OCI-LY7 (cell line): Measurements from ENCODE around the gene NMBR. TPM values are rescaled to one million over a fixed set of nuclear protein-coding genes. Genes with fewer than 3 reads are reported as not detected.

ENCODE experiments used
- BruUV-seq: library from RNA; stranded (reverse); fragments of 400-500 nt; replicated peaks from 2 replicates; lab custom pipeline; 2021; lab: Mats Ljungman, UMichigan
- CTCF ChIA-PET: fragments of 300-600 bp; sonication (Branson Sonifier 250); formaldehyde crosslinking; loops from one replicate; lab custom pipeline; 2022; ENCODE audit warnings: antibody characterized with exemption; ENCODE audit not compliant: unreplicated experiment; lab: Charles Lee
- POLR2A ChIA-PET: fragments of 300-600 bp; sonication (Branson Sonifier 250); formaldehyde crosslinking; loops from one replicate; lab custom pipeline; 2022; ENCODE audit warnings: antibody characterized with exemption; lab: Charles Lee
- DNase-seq: peaks from one replicate; pipeline ENCODE4 v3.0.0-alpha.2; 2015; ENCODE audit warnings: low spot score
- H2AFZ ChIP-seq: fragments of 200-600 bp; sonication (generic), shearing (Covaris generic); 2 replicates; pipeline ENCODE4 v1.6.1; 2014; ENCODE audit warnings: mild to moderate bottlenecking, antibody characterized with exemption, low read length, moderate library complexity
- H3K27ac ChIP-seq: fragments of 200-600 bp; sonication (generic); 2 replicates; pipeline ENCODE4 v1.5.1; 2014; ENCODE audit warnings: mixed run types, low read depth, mild to moderate bottlenecking, moderate library complexity, low read length, inconsistent platforms; ENCODE audit not compliant: poor library complexity, severe bottlenecking
- H3K36me3 ChIP-seq: fragments of 200-600 bp; sonication (generic); 2 replicates; pipeline ENCODE4 v1.6.1; 2014; ENCODE audit warnings: mild to moderate bottlenecking, antibody characterized with exemption, low read length, moderate library complexity, mixed read lengths; ENCODE audit not compliant: insufficient read depth
- H3K4me1 ChIP-seq: fragments of 200-600 bp; sonication (generic); 2 replicates; pipeline ENCODE4 v1.5.1; 2014; ENCODE audit warnings: mild to moderate bottlenecking, low read length; ENCODE audit not compliant: insufficient read depth, poor library complexity, severe bottlenecking
- H3K4me2 ChIP-seq: fragments of 200-600 bp; sonication (generic); 2 replicates; pipeline ENCODE4 v1.6.1; 2014; ENCODE audit warnings: mild to moderate bottlenecking, low read length
- H3K4me3 ChIP-seq: fragments of 200-600 bp; sonication (generic); 2 replicates; pipeline ENCODE4 v1.5.1; 2014; ENCODE audit warnings: mild to moderate bottlenecking, low read depth, low read length; ENCODE audit not compliant: poor library complexity, severe bottlenecking
- H3K79me2 ChIP-seq: fragments of 200-600 bp; sonication (generic); 2 replicates; pipeline ENCODE4 v1.6.1; 2016; ENCODE audit warnings: low read depth, mild to moderate bottlenecking, low read length, moderate library complexity, mixed read lengths; ENCODE audit not compliant: insufficient read depth
- H3K9me2 ChIP-seq: fragments of 200-600 bp; sonication (generic); 2 replicates; pipeline ENCODE4 v1.6.1; 2016; ENCODE audit warnings: mild to moderate bottlenecking, low read length, mixed read lengths; ENCODE audit not compliant: insufficient read depth
- H3K9me3 ChIP-seq: fragments of 200-600 bp; sonication (generic); 2 replicates; pipeline ENCODE4 v1.6.1; 2014; ENCODE audit warnings: mild to moderate bottlenecking, mixed run types, low read length, mixed read lengths
- H4K20me1 ChIP-seq: fragments of 200-600 bp; sonication (generic); 2 replicates; pipeline ENCODE4 v1.6.1; 2014; ENCODE audit warnings: mild to moderate bottlenecking, antibody characterized with exemption, low read length, moderate library complexity, mixed read lengths; ENCODE audit not compliant: insufficient read depth
- EZH2phosphoT487 ChIP-seq: fragments of 200-600 bp; sonication (generic); IDR thresholded peaks from 2 replicates; pipeline ENCODE4 v1.6.1; 2018; ENCODE audit warnings: low read depth, borderline replicate concordance, mild to moderate bottlenecking, mixed run types, antibody characterized with exemption, low read length, moderate library complexity, mixed read lengths
- intact Hi-C: fragments of 100-400 bp; cut with micrococcal nuclease; formaldehyde crosslinking; loops from one replicate; pipeline ENCODE4 v1.10.0; 2022; ENCODE audit not compliant: unreplicated experiment
- total RNA-seq, 2 experiments: library from RNA; depleted of rRNA in 1 of 2; stranded (reverse); fragments of >200 nt in 1 of 2; shearing (Covaris generic) in 1 of 2; gene quantifications; 2 replicates each; pipeline ENCODE4 v1.2.3, GENCODE V29; 2014 to 2022
- TF ChIP-seq, protein P1 (sequence below): fragments of 200-600 bp; sonication (generic); conservative IDR thresholded peaks from 2 replicates; pipeline ENCODE4 v1.5.1; 2014; ENCODE audit warnings: mild to moderate bottlenecking, antibody characterized with exemption, low read length, moderate library complexity, mixed read lengths

The NMBR gene
- total RNA-seq, 2 experiments from 2014 or later, result not detected

DNA sequence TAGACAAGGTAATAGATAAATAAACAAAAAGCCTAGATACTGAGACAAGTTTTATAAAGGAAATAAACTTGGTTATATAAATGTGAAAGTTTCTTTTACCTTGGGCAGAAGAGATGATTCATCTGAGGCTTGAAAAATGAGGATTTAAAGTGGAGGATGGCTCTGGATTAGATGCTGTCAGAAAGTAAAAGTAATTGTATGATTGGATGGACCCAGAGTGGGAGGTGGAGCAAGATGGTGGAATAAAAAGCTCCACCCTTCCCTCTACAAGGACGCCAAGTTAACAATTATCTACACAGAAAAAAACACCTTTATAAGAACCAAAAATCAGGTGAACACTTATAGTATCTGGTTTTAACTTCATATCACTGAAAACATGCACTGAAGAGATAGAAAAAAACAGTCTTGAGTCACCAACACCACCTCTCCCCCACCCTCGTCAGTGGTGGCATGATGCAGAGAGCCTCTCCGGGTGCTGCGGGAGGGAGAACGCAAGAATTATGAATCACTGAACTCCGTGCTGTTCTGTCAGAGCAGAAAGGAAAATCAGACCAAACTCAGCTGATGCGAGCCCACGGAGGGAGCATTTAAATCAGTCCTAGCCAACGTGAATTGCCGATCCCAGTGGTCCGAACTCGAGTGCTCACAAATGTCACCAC lies 98.9 kb downstream of the NMBR start:
- H4K20me1 ChIP-seq, result no peaks in the 10 kb centered on the region
- no peak overlapping the region for H3K4me2 ChIP-seq
- no peak for DNase-seq
- H3K4me1 ChIP-seq, result no peaks in the 10 kb centered on the region
- H3K9me3 ChIP-seq, result no peaks in the 10 kb centered on the region
- POLR2A ChIA-PET, result no interaction called here
- H3K27ac ChIP-seq, result no peak overlapping the region
- no peak for TF ChIP-seq EZH2phosphoT487
- TF ChIP-seq, protein P1, sequence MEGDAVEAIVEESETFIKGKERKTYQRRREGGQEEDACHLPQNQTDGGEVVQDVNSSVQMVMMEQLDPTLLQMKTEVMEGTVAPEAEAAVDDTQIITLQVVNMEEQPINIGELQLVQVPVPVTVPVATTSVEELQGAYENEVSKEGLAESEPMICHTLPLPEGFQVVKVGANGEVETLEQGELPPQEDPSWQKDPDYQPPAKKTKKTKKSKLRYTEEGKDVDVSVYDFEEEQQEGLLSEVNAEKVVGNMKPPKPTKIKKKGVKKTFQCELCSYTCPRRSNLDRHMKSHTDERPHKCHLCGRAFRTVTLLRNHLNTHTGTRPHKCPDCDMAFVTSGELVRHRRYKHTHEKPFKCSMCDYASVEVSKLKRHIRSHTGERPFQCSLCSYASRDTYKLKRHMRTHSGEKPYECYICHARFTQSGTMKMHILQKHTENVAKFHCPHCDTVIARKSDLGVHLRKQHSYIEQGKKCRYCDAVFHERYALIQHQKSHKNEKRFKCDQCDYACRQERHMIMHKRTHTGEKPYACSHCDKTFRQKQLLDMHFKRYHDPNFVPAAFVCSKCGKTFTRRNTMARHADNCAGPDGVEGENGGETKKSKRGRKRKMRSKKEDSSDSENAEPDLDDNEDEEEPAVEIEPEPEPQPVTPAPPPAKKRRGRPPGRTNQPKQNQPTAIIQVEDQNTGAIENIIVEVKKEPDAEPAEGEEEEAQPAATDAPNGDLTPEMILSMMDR, result no peak
- no peaks in the 10 kb centered on the region for H3K36me3 ChIP-seq
- no peak overlapping the region for H2AFZ ChIP-seq
- CTCF ChIA-PET, result no interaction called here
- no peaks in the 10 kb centered on the region for H3K9me2 ChIP-seq
- H3K4me3 ChIP-seq, result no peak overlapping the region
- BruUV-seq, result no TSS peak
- intact Hi-C loops, result no loop called here
- H3K79me2 ChIP-seq, result no peaks in the 10 kb centered on the region

GRCh38 chr6:142045380-142046278 lies 101.3 kb downstream of the NMBR start:
- Histone ChIP-seq H3K9me2 (no peaks in the 10 kb centered on the region), H3K4me3 (no peak overlapping the region), H2AFZ (no peak overlapping the region), H3K9me3 (no peaks in the 10 kb centered on the region), H3K27ac (no peak overlapping the region), H3K36me3 (no peaks in the 10 kb centered on the region), H3K4me1 (no peaks in the 10 kb centered on the region), H3K79me2 (no peaks in the 10 kb centered on the region), H4K20me1 (peaks cover 4% of the 10 kb centered on the region; the same call in 1 of the 2 replicates), H3K4me2 (no peak overlapping the region)
- no peak for TF ChIP-seq EZH2phosphoT487
- TF ChIP-seq, protein P1, result peak; percentile 36; the same call in 1 of the 2 replicates
- CTCF ChIA-PET, result no interaction called here
- intact Hi-C loops, result no loop called here
- no TSS peak for BruUV-seq
- DNase-seq, result no peak
- POLR2A ChIA-PET, result no interaction called here
